Thoracic aorta (tissue), 2 donors: ENCODE measurements around the gene EYA4. TPM values are rescaled to one million over a fixed set of nuclear protein-coding genes. Genes with fewer than 3 reads are reported as not detected.

Experiments
- ATAC-seq: fragments of 150-250 bp; one replicate; pipeline ENCODE4 v1.8.0; 2017; ENCODE audit warnings: low read depth; ENCODE audit not compliant: insufficient number of reproducible peaks, low FRiP score
- DNase-seq: peaks from one replicate; pipeline ENCODE4 v3.0.0-alpha.2; 2020; ENCODE audit warnings: low spot score
- H3K27ac ChIP-seq, 2 donors: fragments of 200-600 bp; sonication (generic); 1 replicate in 1 of 2; 2 replicates in 1 of 2; pipeline ENCODE4 v1.5.1; 2016; ENCODE audit warnings: mild to moderate bottlenecking in 2 of 2, moderate library complexity in 2 of 2
- H3K27me3 ChIP-seq: fragments of 200-600 bp; sonication (generic); replicated peaks from 2 replicates; pipeline ENCODE4 v1.6.0; 2016; ENCODE audit warnings: mild to moderate bottlenecking; ENCODE audit not compliant: insufficient read depth
- H3K36me3 ChIP-seq: fragments of 200-600 bp; sonication (generic); one replicate; pipeline ENCODE4 v1.5.1; 2016
- H3K4me1 ChIP-seq, 2 donors: fragments of 200-600 bp; sonication (generic); 1 replicate in 1 of 2; 2 replicates in 1 of 2; pipeline versions ENCODE4 v1.5.1 to v1.6.0; 2016; ENCODE audit warnings: low read depth in 2 of 2, mild to moderate bottlenecking in 1 of 2; ENCODE audit not compliant: control insufficient read depth in 1 of 2
- H3K4me3 ChIP-seq: fragments of 200-600 bp; sonication (generic); 2 replicates; pipeline ENCODE4 v1.5.1; 2016; ENCODE audit warnings: mild to moderate bottlenecking
- H3K9me3 ChIP-seq: fragments of 200-600 bp; sonication (generic); 2 replicates; pipeline ENCODE4 v1.5.1; 2016
- CTCF ChIP-seq: fragments of 200-600 bp; sonication (generic); IDR thresholded peaks from one replicate; pipeline ENCODE4 v1.5.1; 2019; ENCODE audit warnings: antibody characterized with exemption
- total RNA-seq, 2 donors: library from RNA; depleted of rRNA; stranded (reverse); fragments of >200 nt; gene quantifications; one replicate each; pipeline versions ENCODE4 v1.1.0 to v1.2.3, GENCODE V29; 2016

The EYA4 gene
- total RNA-seq, 2 donors from 2014 or later, result 1.3 to 3.0 TPM

DNA sequence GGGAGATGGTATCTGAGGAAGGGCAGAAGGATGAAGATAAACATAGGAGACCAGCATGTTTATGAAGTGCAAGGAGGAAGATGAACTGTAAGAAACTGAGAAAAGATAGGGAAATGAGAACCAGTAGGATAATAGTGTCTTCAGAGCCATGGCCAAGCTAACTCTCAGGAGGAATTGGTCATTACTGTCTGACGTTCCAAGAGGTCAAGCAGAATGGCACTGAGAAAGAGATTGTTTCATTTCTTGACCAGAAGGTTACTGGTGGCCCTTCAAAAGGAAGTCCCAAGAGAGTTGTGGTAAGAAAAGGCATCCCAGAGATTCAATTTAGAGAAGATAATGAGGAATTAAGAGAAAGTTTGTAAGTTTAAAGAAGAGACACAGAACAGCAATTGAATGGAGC lies 47.5 kb downstream of the EYA4 start:
- no peaks in the 10 kb centered on the region for H3K27me3 ChIP-seq
- no peak overlapping the region for H3K27ac ChIP-seq
- no peak for DNase-seq
- H3K36me3 ChIP-seq, result no peaks in the 10 kb centered on the region
- H3K9me3 ChIP-seq, result no peaks in the 10 kb centered on the region
- TF ChIP-seq CTCF, result no peak
- no peaks in the 10 kb centered on the region for H3K4me1 ChIP-seq
- no peak for ATAC-seq
- no peak overlapping the region for H3K4me3 ChIP-seq

DNA sequence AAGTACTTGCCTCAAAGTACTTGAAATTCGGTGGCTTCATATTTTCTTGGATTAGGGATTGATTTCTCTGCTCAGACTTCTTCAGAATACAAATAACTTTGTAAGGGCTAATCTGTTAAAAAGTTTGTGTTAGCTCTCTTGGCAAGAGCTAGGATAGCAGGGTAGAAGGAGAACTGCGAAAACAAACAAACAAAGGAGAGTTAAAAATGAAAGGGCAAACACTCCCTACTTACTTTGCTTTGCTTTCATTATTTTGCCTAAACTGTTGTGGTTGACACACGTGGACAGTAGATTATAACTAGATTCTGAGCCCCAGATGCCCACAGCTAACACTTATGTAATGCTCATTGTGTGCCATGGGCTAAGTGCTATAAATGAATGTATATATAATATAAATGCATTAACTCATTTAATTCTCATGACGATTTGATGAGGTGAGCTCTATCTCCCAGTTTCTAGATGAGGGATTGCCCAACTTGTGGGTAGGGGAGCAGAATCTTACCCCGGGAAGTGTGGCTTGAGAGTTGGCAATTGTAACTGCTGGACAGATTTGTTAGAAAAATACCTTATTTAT lies 48.7 kb downstream of the EYA4 start:
- ATAC-seq (no peak), DNase-seq (no peak)
- Histone ChIP-seq H3K4me3 (no peak overlapping the region), H3K4me1 (no peaks in the 10 kb centered on the region), H3K27ac (no peak overlapping the region), H3K9me3 (no peaks in the 10 kb centered on the region), H3K36me3 (no peaks in the 10 kb centered on the region), H3K27me3 (no peaks in the 10 kb centered on the region)
- no peak for TF ChIP-seq CTCF

DNA sequence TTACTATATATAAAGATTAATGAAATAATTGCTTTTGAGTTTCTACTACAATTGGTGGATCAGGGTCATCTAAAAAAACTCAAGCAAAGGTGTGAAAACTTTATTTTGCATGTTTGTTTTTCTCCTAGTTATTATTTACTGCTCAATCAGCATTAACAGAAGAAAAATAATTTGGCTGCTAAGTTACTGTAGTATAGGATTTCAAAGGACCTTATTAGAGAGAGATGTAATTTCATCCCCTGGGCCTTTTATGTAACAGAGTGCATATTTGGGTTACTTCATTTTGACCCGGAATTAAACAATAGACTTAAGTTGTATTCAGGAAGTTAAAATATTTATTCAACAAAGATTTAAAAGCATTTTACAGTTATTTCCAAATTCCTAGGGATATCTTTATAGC lies 49.8 kb downstream of the EYA4 start:
- Histone ChIP-seq H3K4me3 (no peak overlapping the region), H3K27ac (no peak overlapping the region), H3K27me3 (no peaks in the 10 kb centered on the region), H3K9me3 (no peaks in the 10 kb centered on the region), H3K4me1 (no peaks in the 10 kb centered on the region), H3K36me3 (no peaks in the 10 kb centered on the region)
- no peak for TF ChIP-seq CTCF
- DNase-seq (no peak), ATAC-seq (no peak)

- TF ChIP-seq CTCF, result no peak
- H3K4me1 ChIP-seq, result no peaks in the 10 kb centered on the region
- no peak for DNase-seq
- H3K4me3 ChIP-seq, result no peak overlapping the region
- ATAC-seq, result no peak
- no peak overlapping the region for H3K27ac ChIP-seq
- no peaks in the 10 kb centered on the region for H3K9me3 ChIP-seq
- H3K36me3 ChIP-seq, result no peaks in the 10 kb centered on the region
- H3K27me3 ChIP-seq, result no peaks in the 10 kb centered on the region
Observed at GRCh38 chr6:133291671-133292070, 50.5 kb downstream of the EYA4 start.

DNA sequence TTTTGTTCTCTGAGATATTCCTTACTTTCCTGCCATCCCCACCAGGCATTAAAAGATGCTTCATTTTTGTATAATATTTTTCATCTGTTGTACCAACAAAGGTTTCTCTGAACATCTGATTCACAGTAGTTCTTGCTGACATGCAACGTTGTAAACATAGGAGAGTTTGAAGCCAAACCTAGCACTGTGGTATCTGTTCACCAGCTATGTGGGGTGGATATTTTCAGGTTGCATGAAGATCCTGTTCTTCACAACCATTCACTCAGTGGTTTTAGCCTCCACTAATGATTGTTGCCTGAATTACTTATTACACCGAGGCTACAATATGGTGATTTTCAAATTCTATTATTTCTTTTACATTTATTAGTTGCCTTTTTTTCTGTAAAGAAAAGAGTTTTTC lies 56.5 kb downstream of the EYA4 start:
- Histone ChIP-seq H3K4me1 (no peaks in the 10 kb centered on the region), H3K36me3 (no peaks in the 10 kb centered on the region), H3K27ac (no peak overlapping the region), H3K9me3 (no peaks in the 10 kb centered on the region), H3K4me3 (no peak overlapping the region), H3K27me3 (no peaks in the 10 kb centered on the region)
- DNase-seq, result no peak
- ATAC-seq, result no peak
- TF ChIP-seq CTCF, result no peak
